Measurements from ENCODE around the gene PRAMEF18.
"Not testable (repeated sequence)": the region's sequence is repeated elsewhere in the genome, so short reads cannot be mapped to it uniquely, and the experiment has no call there.

Gene PRAMEF18, protein sequence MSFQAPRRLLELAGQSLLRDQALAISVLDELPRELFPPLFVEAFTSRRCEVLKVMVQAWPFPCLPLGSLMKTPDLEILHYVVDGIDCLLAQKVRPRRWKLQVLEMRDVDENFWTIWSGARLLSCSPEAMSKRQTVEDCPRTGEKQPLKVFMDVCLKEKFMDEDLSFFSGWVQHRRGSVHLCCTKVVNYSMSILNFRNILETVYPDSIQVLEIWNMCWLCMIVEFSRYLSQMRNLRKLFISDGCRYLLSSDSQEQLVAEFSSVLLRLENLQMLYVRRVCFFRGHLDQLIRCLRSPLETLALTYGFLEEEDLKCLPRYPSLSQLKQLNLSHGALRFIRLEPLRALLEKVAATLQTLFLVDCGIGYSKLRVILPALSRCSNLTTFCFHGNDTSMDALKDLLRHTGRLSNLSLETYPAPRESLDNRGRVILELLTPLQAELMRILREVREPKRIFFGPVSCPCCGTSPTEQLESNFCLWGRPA

DNA sequence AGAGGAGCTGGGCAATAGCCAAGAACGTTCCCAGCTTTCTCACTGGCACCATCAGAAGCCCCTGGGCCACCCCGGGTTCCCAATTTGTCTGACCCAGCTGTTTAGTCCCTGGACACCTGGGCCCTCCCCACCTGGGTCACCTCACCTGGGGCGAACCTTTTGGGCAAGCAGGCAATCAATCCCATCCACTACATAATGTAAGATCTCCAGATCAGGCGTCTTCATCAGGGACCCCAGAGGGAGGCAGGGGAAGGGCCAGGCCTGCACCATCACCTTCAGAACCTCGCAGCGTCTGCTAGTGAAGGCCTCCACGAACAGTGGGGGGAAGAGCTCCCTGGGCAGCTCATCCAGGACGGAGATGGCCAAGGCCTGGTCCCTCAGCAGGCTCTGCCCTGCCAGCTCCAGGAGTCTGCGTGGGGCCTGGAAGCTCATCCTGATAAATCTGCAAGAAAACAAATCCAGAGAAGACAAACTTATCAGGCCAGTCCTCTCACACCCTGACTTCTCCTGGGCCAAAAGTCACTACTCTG, at the start of gene PRAMEF18:
Gene PRAMEF18 (minus strand): TSS at position 480 of the 530 bp plus-strand sequence. CDS start 48 bp downstream, at position 432.
- not testable (repeated sequence) for DNase-seq (ENCODE audit: insufficient read length, low spot score); FAIRE-seq

DNA sequence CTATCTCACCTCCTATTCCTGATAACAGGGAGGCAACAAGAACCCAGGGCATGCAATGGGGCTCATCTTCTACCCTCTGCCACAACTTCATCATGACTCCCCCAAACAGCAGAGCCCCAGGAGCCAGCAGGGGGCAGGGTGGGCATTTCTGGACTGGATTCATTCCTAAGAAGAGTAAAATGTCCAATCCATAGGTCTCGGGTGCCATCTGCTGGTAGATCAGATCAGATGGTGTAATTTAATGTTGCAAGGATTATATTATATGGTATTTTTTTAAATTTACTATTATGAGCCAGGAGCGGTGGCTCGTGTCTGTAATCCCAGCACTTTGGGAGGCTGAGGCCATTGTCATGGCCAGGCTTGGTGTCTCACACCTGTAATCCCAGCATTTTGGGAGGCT, 39.2 kb upstream of the PRAMEF18 start:
- not testable (repeated sequence) for FAIRE-seq; DNase-seq (ENCODE audit: insufficient read length, low spot score)

DNA sequence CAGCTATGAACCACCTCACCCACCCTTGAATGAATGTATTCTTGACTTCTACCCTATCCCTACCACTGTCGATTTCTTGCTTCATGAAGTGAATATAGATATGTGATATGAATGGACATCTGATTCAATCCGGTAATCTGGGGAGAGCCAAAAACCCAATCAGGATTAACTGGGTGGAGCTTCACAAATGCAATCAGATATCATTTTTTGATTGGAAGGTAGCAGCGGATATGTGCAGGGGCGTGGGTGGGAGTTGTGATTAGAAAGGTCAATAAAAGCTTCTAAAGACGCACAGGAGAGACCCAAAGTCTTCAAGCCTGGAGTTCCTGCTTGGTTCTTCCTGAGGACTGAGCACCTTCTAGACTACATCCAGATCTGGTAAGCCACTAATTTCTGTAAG, 27.9 kb upstream of the PRAMEF18 start, which contains the start of gene PRAMEF5:
Gene PRAMEF5 (plus strand): TSS at position 301 of the 400 bp plus-strand sequence. CDS start 5,071 bp downstream, outside the sequence.
- not testable (repeated sequence) for DNase-seq (ENCODE audit: insufficient read length, low spot score); FAIRE-seq

DNA sequence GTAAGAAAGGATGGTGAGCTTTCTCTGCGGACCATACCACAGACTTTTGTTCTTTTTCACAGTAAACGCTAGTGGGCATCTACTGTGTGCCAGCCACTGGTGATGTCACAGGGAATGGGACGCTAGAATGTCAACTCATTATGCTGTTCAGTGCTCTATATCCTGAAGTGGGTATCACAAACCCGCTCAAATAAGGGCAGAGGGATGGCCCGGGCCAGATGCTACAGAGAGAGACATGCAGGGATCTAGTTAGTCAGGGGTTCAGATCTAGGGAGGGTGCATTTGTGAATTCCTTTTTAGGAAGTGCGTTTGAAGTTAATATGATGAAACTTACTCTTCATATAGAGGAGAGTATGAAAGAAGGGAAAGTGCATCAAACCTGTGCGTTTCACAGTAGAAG, 21.2 kb upstream of the PRAMEF18 start:
- not testable (repeated sequence) for DNase-seq (ENCODE audit: insufficient read length, low spot score); FAIRE-seq

DNA sequence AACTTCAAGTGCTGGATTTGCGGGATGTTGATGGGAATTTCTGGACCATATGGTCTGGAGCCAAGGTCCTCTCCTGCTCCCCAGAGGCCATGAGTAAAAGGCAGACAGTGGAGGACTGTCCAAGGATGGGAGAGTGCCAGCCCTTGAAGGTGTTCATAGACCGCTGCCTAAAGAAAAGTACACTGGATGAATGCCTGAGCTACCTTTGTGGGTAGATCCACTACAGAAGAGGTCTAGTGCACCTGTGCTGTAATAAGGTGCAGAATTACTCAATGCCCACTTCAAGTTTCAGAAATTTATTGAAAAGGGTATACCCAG, 20.6 kb upstream of the PRAMEF18 start:
- FAIRE-seq; DNase-seq (ENCODE audit: insufficient read length, low spot score): not testable (repeated sequence)

DNA sequence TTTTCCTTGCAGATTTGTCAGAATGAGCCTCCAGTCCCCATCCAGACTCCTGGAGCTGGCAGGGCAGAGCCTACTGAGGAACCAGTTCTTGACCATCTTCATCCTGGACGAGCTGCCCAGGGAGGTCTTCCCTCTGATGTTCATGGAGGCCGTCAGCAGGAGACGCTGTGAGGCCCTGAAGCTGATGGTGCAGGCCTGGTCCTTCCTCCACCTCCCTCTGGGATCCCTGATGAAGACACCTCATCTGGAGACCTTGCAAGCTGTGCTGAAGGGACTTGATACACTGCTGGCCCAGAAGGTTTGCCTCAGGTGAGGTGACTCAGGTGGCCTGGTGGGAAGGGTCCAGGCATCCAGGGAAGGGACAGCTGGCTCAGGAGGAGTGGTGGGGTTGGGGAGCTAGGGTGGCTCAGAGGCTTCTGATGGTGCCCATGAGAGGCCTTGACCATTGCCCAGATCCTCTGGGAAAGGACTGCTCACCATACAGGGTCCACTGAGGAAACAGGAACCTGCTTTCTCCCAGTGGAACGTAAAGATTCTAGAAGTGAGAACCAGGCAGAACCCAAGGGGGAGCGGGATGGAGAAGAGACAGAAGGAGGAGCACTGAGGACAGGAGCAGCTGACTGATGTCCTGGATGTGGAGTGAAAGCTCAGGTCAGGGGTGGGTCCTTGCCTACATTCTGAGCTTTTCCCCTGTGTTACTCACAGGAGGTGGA, 20.0 kb upstream of the PRAMEF18 start:
- DNase-seq (ENCODE audit: insufficient read length, low spot score); FAIRE-seq: not testable (repeated sequence)

DNA sequence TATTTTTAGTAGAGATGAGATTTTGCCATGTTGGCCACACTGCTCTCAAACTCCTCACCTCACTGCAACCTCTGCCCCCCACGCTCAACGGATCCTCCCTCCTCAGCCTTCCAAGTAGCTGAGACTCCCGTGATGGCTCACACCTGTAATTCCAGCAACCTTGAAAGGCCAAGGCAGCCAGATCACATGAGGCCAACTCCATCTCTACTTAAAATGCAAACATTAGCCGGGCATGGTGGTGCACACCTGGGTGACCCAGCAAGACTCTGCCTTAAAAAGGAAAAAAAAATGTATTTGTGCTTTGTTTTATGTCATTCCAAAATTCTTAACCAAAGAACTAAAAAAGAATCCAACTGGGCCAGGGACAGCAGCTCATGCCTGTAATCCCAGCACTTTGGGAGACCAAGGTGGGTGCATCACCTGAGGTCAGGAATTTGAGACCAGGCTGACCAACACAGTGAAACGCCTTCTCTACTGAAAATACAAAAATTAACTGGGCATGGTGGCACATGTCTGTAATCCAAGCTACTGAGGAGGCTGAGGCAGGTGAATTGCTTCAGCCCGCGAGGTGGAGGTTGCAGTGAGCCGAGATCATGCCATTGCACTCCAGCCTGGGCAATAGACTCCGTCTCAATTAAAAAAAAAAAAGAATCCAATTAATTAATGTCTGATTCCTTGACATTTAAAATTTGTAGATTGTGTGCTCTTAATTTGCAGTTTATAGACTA, 17.7 kb upstream of the PRAMEF18 start:
- DNase-seq (ENCODE audit: insufficient read length, low spot score); FAIRE-seq: not testable (repeated sequence)

DNA sequence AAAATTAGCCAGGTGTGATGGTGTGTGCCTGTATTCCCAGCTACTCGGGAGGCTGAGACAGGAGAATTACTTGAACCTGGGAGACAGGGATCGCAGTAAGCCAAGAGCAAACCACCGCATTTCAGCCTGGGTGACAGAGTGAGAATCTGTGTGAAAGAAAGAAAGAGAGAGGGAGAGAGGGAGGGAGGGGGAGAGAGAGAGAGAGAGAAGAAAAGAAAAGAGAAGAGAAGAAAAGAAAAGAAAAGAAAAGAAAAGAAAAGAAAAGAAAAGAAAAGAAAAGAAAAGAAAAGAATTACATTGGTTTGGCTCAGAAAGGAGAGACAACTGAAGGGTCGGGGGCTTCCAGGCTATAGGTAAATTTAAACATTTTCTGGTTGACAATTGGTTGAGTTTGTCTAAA, 13.7 kb upstream of the PRAMEF18 start:
- not testable (repeated sequence) for DNase-seq (ENCODE audit: insufficient read length, low spot score); FAIRE-seq

DNA sequence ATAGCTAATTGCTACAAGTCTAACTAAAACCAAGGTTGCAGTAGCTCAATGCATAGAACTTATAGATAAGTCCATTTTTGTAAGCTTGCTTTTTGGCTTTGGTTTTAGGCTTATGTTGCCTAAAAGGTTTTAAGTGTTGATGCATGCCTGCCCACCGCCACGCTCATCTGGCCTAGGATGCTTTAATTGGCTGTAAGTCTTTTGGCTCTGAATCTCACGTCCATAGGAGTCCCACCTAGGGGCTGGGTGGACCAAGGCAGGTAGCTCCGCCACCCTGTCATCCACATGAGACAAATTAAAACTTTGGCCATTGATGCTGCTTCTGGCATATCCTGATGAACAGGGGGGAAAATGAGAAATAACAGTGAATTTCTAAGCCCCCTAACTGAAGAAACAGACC, 11.6 kb upstream of the PRAMEF18 start:
- DNase-seq (ENCODE audit: insufficient read length, low spot score); FAIRE-seq: not testable (repeated sequence)

DNA sequence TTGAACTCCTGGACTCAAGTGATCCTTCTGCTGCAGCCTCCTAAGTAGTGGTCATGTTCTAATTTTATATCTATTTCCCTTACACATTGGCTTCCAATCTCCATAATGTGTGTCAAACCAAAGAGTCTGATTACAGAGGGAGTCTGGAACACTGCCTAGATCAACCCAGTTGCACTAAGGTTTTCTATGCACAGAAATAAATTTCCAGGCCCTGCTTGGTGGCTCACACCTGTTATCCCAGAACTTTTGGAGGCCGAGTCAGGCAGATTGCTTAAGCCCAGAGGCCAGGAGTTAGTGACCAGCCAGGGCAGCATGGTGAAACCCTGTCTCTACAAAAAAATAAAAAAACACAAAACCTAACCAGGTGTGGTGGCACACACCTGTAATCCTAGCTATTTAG, 8.1 kb upstream of the PRAMEF18 start:
- DNase-seq (ENCODE audit: insufficient read length, low spot score); FAIRE-seq: not testable (repeated sequence)

DNA sequence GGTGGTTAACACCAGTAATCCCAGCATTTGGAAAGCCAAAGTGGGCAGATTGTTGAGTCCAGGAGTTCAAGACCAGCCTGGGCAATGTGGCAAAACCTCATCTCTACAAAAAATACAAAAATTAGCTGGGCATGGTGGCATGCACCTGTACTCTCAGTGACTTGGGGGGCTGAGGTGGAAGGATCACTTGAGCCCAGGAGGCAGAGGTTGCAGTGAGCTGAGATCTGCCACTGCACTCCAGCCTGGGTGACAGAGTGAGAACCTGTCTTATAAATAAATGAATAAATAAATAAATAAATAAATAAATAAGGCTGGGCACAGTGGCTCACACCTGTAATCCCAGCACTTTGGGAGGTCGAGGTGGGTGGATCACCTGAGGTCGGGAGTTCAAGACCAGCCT, 6.1 kb upstream of the PRAMEF18 start:
- not testable (repeated sequence) for FAIRE-seq; DNase-seq (ENCODE audit: insufficient read length, low spot score)

DNA sequence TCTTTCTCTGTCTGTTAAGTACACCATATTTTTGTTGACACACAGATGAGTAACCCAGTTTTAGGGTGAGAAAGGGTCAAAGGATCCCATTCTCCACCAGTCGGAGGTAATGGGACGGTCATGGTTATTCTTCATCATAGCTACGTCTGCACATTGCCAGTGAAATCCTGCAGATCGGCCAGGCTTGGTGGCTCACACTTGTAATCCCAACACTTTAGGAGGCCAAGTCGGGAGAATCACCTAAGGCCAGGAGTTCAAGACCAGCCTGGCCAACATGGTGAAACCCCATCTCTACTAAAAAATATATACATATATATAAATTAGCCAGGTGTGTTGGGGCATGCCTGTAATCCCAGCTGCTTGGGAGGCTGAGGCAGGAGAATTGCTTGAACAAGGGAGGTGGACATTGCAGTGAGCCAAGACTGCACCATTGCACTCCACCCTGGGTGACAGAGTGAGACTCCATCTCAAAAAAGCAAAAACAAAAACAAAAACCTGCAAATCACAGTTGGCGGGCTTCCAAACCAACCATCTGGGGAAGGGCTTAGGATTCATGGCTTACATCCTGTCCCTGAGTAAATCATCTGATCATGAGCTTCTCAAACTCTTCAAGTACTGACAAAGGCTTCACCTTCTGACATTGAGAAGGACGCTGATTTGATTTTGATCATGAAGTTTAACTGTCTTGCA, 5.3 kb upstream of the PRAMEF18 start:
- not testable (repeated sequence) for DNase-seq (ENCODE audit: insufficient read length, low spot score); FAIRE-seq

DNA sequence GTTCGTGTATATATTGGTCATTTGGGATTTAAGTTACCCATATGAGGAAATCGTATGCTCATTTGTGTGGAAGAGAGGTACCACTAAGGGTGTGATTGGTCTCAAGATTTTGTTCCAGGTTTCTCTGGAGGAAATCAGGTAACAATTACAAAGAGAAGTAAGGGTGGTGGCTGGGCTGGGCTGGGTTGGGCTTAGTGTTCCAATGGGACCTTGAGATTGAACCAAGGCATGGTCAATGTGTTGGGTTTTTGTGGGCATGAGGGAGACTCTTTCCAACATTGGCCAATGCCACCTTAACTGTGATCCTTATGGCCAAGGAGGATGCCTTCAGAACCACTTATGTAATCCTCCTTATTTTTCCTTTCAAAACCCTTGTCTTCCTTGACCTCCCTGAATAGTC, 4.6 kb upstream of the PRAMEF18 start:
- DNase-seq (ENCODE audit: insufficient read length, low spot score); FAIRE-seq: not testable (repeated sequence)

DNA sequence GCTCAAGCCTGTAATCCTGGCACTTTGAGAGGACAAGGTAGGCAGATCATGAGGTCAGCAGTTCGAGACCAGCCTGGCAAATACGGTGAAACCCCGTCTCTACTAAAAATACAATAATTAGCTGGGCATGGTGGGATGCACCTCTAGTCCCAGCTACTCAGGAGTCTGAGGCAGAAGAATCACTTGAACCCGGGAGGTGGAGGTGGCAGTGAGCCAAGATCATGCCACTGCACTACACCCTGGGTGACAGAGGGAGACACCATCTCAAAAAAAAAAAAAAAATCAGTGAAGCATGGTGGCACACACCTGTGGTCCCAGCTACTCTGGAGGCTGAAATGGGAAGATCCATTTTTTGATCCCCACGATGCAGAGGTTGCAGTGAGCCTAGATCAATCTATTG, 4.1 kb upstream of the PRAMEF18 start:
- FAIRE-seq; DNase-seq (ENCODE audit: insufficient read length, low spot score): not testable (repeated sequence)

All from H54 (cell line).